ENCODE data around the gene CDKN2D. TPM values are rescaled to one million over a fixed set of nuclear protein-coding genes. Genes with fewer than 3 reads are reported as not detected.

Gene CDKN2D
- 0.76 and 2.4 TPM in 2 replicates for total RNA-seq

DNA sequence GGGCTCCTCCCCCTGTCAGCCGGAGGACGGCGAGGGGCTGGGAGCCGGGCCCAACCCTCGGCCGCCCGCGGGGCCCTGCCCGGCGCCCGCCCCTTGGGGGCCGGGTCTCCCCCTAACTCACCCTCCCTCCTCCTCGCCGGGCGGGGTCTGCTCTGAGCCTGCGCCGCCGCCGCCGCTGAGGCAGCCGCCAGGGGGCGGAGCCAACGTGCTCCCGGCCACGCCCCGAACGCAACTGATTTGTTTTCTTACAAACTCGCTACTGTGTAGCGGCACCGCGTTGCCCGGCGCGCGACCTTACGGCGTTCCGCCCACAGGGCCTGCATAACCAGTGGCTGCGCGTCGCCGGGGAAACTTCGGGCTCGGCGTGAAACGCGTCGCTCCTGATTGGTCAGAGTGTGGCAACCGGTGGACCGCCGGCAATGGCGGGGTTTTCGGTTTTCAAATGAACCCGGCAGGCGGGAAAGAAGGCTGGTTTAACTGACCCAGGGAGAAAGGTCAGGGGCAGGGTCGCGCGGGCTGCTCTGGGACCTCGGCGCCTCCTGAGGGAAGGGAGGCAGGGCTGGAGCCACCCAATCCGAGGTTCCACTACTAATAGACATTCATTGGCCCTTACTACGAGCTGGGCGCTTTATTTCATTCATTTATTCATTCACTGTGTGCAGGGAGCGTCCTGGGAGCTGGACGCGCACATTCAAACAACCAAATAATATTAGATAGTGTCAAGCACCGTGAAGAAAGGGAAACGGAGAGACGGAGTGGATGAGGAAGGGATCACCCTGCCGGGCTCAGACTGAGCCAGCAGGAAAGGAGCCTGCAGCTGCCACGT, at the start of gene CDKN2D:
Gene CDKN2D (minus strand): TSS at position 154 of the 826 bp plus-strand sequence. CDS start 326 bp downstream, outside the sequence.

DNA sequence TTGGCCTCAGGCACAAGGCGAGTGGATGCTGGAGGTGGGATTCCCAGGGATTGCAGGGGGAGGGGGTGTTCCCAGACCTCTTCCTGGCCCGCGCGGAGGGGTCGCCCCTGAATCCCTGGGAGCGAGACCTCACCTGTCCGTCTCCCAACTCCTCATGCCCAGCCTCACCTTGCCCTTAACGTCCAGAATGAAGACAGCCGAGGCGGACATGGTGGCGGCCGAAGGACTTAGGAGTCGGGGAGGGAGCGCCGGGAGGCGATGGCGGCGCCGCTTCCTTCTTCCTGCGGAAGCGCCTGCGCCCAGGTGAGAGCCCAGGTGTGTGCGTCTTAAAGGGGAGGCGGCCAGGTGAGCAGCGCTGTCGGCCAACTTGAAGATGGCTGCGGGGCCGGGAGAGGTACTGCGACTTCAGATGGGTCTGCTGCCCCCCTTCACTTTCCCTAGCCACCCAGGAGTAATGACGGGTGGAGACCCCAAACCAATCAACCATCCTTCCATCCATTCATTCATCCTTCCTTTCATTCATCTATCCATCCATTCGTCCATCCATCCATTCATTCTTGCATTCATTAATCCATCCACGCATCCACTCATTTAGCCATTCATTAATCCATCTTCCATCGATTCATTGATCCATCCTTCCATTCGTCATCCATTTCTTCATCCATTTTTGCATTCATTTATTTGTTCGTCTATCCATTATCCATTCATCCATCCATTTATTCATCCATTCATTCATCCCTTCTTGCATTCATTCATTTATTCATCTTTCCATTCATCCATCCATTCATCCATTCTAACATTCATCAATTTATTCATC, 18.5 kb upstream of the CDKN2D start, which contains the start of gene AP1M2:
Gene AP1M2 (minus strand): TSS at position 291 of the 817 bp plus-strand sequence. CDS start 81 bp downstream, at position 210.

DNA sequence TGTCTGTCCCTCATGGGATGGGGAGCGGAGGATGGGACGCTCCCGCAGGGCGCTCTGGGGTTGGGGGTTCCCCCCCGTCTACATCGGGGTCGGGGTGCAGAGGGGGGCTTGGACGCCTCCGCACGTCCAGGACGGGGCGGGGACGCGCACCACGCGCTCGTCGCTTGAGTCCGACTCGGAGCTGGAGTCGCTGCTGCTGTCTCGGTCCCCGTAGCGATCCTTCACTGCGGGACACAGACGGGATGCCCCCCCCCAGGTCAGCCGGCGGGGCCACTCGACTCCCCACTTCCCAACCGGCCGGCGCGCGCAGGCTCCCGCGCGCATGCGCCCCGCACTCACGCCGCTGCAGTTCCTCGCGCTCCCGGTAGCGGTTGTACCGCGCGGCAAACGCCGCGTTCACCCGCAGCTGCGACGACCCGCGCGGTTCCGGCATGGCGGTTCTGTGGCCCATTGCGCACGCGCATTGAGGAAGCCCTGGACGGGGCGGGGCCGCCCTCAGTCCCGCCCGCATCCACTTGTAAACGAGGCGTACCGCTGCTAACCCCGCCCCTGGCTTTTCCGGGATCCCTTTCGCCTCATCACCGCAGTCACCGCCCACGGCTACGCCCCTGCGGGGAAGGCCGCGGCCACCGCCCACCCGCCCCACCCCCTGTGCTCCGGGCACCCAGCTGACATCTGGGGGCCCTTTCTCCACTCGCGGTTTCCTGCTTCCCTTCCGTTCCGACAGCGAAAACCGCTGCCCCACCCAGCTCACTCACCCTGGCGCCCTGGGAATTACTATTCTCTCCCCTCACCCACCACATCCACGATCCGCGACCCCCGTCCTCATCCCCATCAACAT, 3.0 kb downstream of the CDKN2D start, which contains the start of gene KRI1:
Gene KRI1 (minus strand): TSS at position 444 of the 841 bp plus-strand sequence. CDS start 11 bp downstream, at position 433.

GRCh38 chr19:10543420-10544241, 25.1 kb downstream of the CDKN2D start, which contains the start of gene ATG4D:
Gene ATG4D (plus strand): TSS chr19:10543904. CDS start chr19:10544091, 187 bp downstream.

GRCh38 chr19:10517361-10517759, 51.4 kb downstream of the CDKN2D start, which contains the start of gene S1PR5:
Gene S1PR5 (minus strand): TSS chr19:10517447. CDS start chr19:10515011, 2,436 bp downstream.

Small RNAs within 50 kb of the gene (small RNA-seq; reads per million reads assigned to genes)
- gene MIR1238 (not detected), gene RNU7-140P (not detected)

Other genes starting within 250 kb of the CDKN2D start
- gene RAVER1, start 235.4 kb downstream of the CDKN2D start, total RNA-seq: 9.8 and 19.5 TPM in 2 replicates
- gene ICAM3, start 229.4 kb downstream of the CDKN2D start, total RNA-seq: 5.7 and 5.9 TPM in 2 replicates
- gene TYK2, start 188.4 kb downstream of the CDKN2D start, total RNA-seq: 81.2 and 86.0 TPM in 2 replicates
- 98.9 and 126 TPM in 2 replicates for gene CDC37, start 165.4 kb downstream of the CDKN2D start, total RNA-seq
- gene PDE4A, start 148.4 kb downstream of the CDKN2D start, total RNA-seq: 0.87 and 1.6 TPM in 2 replicates
- 52.8 and 56.9 TPM in 2 replicates for gene KEAP1, start 65.6 kb downstream of the CDKN2D start, total RNA-seq
- 0.39 TPM in 1 of 2 replicates, not detected in the other for gene S1PR5, start 51.5 kb downstream of the CDKN2D start, total RNA-seq
- gene ATG4D, start 25.1 kb downstream of the CDKN2D start, total RNA-seq: 17.7 and 20.9 TPM in 2 replicates
- gene KRI1, start 3.0 kb downstream of the CDKN2D start, total RNA-seq: 5.5 and 5.7 TPM in 2 replicates
- gene AP1M2, start 18.3 kb upstream of the CDKN2D start, total RNA-seq: 113 and 144 TPM in 2 replicates
- 188 and 341 TPM in 2 replicates for gene SLC44A2, start 56.6 kb upstream of the CDKN2D start, total RNA-seq
- 92.7 and 115 TPM in 2 replicates for gene ILF3, start 85.4 kb upstream of the CDKN2D start, total RNA-seq
- gene QTRT1, start 132.5 kb upstream of the CDKN2D start, total RNA-seq: 22.1 and 23.2 TPM in 2 replicates
- gene DNM2, start 149.1 kb upstream of the CDKN2D start, total RNA-seq: 154 and 156 TPM in 2 replicates